Psoas muscle (tissue), 8 donors: ENCODE results near the gene SMIM36. TPM values are rescaled to one million over a fixed set of nuclear protein-coding genes. Genes with fewer than 3 reads are reported as not detected.

Experiments used
- ATAC-seq, 4 donors: fragments of 200-7000 bp; cut with Tn5 transposase; one replicate each; pipeline ENCODE4 v1.9.1; 2020; ENCODE audit warnings: moderate library complexity in 3 of 4, mild to moderate bottlenecking in 2 of 4
- DNase-seq, 2 donors: peaks; one replicate each; pipeline ENCODE4 v3.0.0-alpha.2; 2020
- H3K27ac ChIP-seq: fragments of 200-600 bp; one replicate; pipeline ENCODE4 v1.8.0; 2022
- H3K27me3 ChIP-seq, 3 donors: fragments of 200-600 bp in 1 of 3; one replicate each; pipeline versions ENCODE4 v1.6.1 to v1.8.0; 2013 to 2022; ENCODE audit warnings: low read length in 2 of 3, mild to moderate bottlenecking in 2 of 3, moderate library complexity in 1 of 3; ENCODE audit not compliant: insufficient read depth in 3 of 3
- H3K36me3 ChIP-seq, 2 donors: fragments of 200-600 bp in 1 of 2; one replicate each; pipeline versions ENCODE4 v1.6.1 to v1.8.0; 2013 to 2022; ENCODE audit warnings: low read depth in 1 of 2, mild to moderate bottlenecking in 1 of 2, moderate library complexity in 1 of 2; ENCODE audit not compliant: insufficient read depth in 1 of 2
- H3K4me1 ChIP-seq: fragments of 200-600 bp; one replicate; pipeline ENCODE4 v1.8.0; 2022
- H3K4me3 ChIP-seq: fragments of 200-600 bp; one replicate; pipeline ENCODE4 v1.8.0; 2022; ENCODE audit warnings: mild to moderate bottlenecking
- H3K9me3 ChIP-seq: fragments of 200-600 bp; one replicate; pipeline ENCODE4 v1.8.0; 2022
- CTCF ChIP-seq: fragments of 200-600 bp; IDR thresholded peaks from one replicate; pipeline ENCODE4 v1.8.0; 2022; ENCODE audit warnings: antibody characterized with exemption
- WGBS, 3 donors: extraction: QIAGEN DNeasy Blood & Tissue Kit; methylation state at CpG; one replicate each; pipeline versions ENCODE4 v1.1.6 to v1.1.7; 2013; 5-methylcytosine and 5-hydroxymethylcytosine counted together
- intact Hi-C, 2 donors: fragments of 100-400 bp; cut with DNase I; formaldehyde crosslinking; loops; one replicate each; pipeline versions ENCODE4 v1.11.0 to v1.14.2; 2022
- polyA plus RNA-seq, 3 donors: library from polyadenylated mRNA; stranded (reverse); fragments of 200-250 nt; gene quantifications; one replicate each; pipeline ENCODE4 v1.2.3, GENCODE V29; 2013
- total RNA-seq, 4 donors: library from RNA; stranded (reverse); fragmentation: NEBNext Ultra II Directional in 2 of 4; extraction: Animal tissue kit (Norgen Biotek cat#: 25700) in 2 of 4; gene quantifications; one replicate each; pipeline versions ENCODE4 v1.2.1 to v1.2.4, GENCODE V29; 2021 to 2023
- donor health status: healthy with polysubstance abuse.
- donor health status: DM: no; HTN: no; CAD: no; lungs with moderate emphysema.
- donor health status: Bipolar disorder and iron deficiency.
- donor health status: healthy.
- donor health status: DM: yes; HTN: yes; CAD: no.
- donor health status: DM: no; HTN: no; CAD: no.
- donor health status: DM: no; HTN: no; CAD: no.
- donor health status: DM: yes; HTN: yes; CAD: no.

The SMIM36 gene
- total and polyA plus RNA-seq, 7 donors, result not detected

GRCh38 chr17:55462711-55463110 lies 48.5 kb downstream of the SMIM36 start:
- no peak for DNase-seq
- TF ChIP-seq CTCF, result no peak
- Histone ChIP-seq H3K4me1 (no peaks in the 10 kb centered on the region), H3K36me3 (no peaks in the 10 kb centered on the region), H3K27me3 (no peaks in the 10 kb centered on the region), H3K27ac (no peak overlapping the region), H3K4me3 (no peak overlapping the region), H3K9me3 (no peaks in the 10 kb centered on the region)
- ATAC-seq, result no peak
- intact Hi-C loops, result no loop called here

- H3K9me3 ChIP-seq, result no peaks in the 10 kb centered on the region
- 78 to 79% (median 78%) methylated on average over 1 of the region's 1 CpG for WGBS, 3 donors
- intact Hi-C loops, result no loop called here
- no peak for ATAC-seq
- no peaks in the 10 kb centered on the region for H3K36me3 ChIP-seq
- TF ChIP-seq CTCF, result no peak
- H3K4me3 ChIP-seq, result no peak overlapping the region
- H3K27me3 ChIP-seq, result no peaks in the 10 kb centered on the region
- no peak for DNase-seq
- H3K27ac ChIP-seq, result no peak overlapping the region
- H3K4me1 ChIP-seq, result no peaks in the 10 kb centered on the region
Observed at GRCh38 chr17:55462234-55462633, 49.0 kb downstream of the SMIM36 start.

- no peak overlapping the region for H3K4me3 ChIP-seq
- no peak for TF ChIP-seq CTCF
- H3K27me3 ChIP-seq, result no peaks in the 10 kb centered on the region
- DNase-seq (no peak), ATAC-seq (no peak)
- intact Hi-C loops, result loop anchor here in 1 of 2 donors (5.0 kb wide), 1 partner anchor 38 kb away; no protein-coding TSS in a partner anchor
- no peak overlapping the region for H3K27ac ChIP-seq
- H3K36me3 ChIP-seq, result no peaks in the 10 kb centered on the region
- peaks cover 12% of the 10 kb centered on the region for H3K4me1 ChIP-seq
- H3K9me3 ChIP-seq, result no peaks in the 10 kb centered on the region
- WGBS, 3 donors, result 76 to 89% (median 82%) methylated on average over 7 of the region's 7 CpGs
Observed at GRCh38 chr17:55458978-55459377, 52.3 kb downstream of the SMIM36 start.

- Histone ChIP-seq H3K27me3 (no peaks in the 10 kb centered on the region), H3K9me3 (no peaks in the 10 kb centered on the region), H3K4me1 (peaks cover 12% of the 10 kb centered on the region), H3K27ac (no peak overlapping the region), H3K4me3 (no peak overlapping the region), H3K36me3 (no peaks in the 10 kb centered on the region)
- ATAC-seq (no peak), DNase-seq (no peak)
- intact Hi-C loops, result loop anchor here in 1 of 2 donors (5.0 kb wide), 1 partner anchor 39 kb away; no protein-coding TSS in a partner anchor
- WGBS, 3 donors, result 82 to 85% (median 82%) methylated on average over 22 of the region's 22 CpGs
- TF ChIP-seq CTCF, result no peak
Observed at GRCh38 chr17:55458287-55458900, 52.9 kb downstream of the SMIM36 start.
